ENCODE data around the gene IPO13.

- TF ChIP-seq ARNTL (CRISPR knock-in tag; IDR thresholded peaks at IDR 0.05; ENCODE audit: borderline replicate concordance, low read depth) (no peak), GLIS3 (CRISPR knock-in tag; IDR thresholded peaks at IDR 0.05) (no peak), TCF4 (CRISPR knock-in tag; IDR thresholded peaks at IDR 0.05; ENCODE audit: borderline replicate concordance) (no peak)
Observed at GRCh38 chr1:44015206-44015605, 68.5 kb downstream of the IPO13 start.
